ENCODE measurements around the gene ENO1.
"Not testable (repeated sequence)": the region's sequence is repeated elsewhere in the genome, so short reads cannot be mapped to it uniquely, and the experiment has no call there.

GRCh38 chr1:8830732-8831131 lies 47.8 kb downstream of the ENO1 start:
- not testable (repeated sequence) for TF ChIP-seq POLR2A, CTCF (IDR thresholded peaks at IDR 0.05)
